NCI-H510A (cell line): ENCODE results near the gene FRYL.

Experiments used
- DNase-seq: peaks from one replicate; lab custom pipeline; 2025; lab: John Stamatoyannopoulos, UW

The FRYL gene

DNA sequence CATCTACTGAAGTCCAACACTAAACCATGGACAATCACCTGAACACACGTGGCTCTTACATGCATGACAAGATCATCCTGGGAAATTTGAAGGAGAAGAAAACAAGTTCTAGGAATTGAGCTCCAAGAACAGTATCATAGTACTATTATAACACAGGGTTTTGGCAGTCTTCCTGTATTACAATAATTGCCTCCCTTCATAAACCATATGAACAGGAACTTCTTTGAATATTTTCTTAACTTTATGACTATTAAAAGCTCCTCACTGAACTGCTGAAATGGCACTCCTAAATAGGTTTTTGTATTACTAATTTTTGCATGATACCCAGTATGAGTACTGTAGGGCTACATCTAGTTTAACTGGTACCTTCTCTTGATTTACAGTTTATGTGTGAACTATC lies 160.0 kb downstream of the FRYL start:
- no peak for DNase-seq

DNA sequence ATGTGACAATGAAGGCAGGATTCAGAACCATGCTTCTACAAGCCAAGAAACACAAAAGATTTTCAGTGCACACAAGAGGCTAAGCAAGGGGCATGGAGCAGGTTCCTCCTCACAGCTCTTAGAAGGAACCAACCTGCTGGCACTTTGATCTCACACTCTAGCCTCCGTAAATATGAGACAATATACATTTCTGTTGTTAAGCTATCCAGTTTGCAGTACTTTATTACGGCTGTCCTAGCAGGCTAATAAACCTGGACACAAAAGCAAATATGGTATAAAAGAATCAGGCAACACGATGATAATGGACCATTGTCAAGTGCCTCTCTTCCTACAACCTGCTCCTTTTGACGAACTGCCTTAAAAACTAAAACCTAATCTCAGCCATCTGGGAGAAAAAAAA lies 175.6 kb downstream of the FRYL start:
- DNase-seq = no peak

DNA sequence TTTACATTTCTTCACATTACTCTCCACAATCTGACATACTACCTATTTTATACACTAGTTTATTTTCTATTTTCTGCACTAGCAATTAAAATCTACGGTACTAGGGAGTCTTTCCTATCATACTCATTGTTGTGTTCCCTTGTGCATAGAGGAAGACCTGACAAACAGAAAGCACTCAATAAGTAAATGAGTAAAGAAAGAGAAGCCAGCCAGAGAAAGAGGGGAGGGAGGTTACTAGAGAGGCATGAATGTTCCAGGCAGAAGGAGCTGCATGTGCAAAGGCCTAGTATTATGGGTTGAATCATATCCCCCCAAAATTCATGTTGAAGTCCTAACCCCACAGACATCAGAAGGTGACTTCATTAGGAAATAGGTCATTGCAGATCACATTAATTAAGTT lies 176.0 kb downstream of the FRYL start:
- DNase-seq = no peak

DNA sequence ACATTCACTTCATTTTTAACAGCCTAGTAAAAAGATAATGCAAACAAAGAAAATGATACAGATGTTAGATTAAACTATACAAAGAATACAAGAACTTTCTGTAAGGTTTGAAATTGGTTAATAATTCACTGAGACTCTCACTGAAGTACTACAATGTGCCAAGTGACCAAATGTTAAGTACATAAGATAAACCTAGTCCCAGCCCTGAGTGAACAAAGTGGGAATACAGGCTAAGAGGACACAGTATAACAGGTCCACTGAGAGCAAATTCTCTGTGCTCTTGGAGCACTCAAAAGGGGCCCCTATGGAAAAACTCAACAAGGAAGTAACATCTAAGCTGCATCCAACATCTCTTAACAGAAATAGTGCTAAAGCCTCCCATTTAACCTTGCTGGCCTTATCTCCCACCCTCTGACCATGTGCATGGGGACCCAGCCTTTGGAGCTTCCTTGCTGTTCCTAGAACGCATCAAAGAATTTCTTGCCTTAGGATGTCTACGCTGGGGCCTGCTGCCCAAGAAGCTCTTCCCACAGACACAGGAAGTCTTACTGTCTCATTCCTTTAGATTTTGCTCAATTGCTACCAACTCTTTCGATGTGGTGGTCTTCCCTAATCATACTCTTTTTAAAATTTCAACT lies 176.6 kb downstream of the FRYL start:
- no peak for DNase-seq

DNA sequence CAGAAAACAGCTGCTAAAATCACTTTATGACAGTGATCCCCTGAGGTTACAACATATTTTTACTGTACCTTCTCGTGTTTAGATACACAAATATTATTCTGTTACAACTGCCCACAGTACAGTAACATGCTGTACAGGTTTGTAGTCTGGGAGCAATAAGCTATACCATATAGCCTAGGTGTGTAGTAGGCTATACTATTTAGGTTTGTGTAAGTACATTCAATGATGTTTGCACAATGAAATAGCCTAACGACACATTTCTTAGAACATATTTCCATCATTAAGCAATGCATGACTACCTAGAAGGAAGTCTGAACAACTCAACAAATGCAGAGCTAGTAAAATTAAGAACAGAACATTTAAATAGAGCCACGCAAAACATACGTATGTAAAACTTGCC lies 177.3 kb downstream of the FRYL start:
- DNase-seq = no peak

DNA sequence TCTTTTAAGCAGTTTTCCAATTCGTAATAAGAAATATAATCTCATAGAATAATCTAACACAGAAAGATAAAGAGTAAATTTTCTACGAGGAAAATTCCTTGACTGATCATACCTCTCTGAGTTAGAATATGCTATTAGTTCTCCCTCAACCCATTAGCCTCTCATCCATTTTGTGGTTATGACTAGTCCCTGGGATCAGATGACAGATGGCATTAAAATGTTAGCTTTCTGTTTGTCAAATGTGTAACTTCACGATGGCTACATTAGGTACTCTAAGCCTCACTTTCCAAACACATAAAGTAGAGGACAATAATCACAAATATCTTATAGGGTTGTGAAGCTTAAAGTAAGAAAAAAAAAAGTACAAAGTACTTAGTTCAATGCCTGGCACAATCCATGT lies 177.9 kb downstream of the FRYL start:
- DNase-seq = no peak

DNA sequence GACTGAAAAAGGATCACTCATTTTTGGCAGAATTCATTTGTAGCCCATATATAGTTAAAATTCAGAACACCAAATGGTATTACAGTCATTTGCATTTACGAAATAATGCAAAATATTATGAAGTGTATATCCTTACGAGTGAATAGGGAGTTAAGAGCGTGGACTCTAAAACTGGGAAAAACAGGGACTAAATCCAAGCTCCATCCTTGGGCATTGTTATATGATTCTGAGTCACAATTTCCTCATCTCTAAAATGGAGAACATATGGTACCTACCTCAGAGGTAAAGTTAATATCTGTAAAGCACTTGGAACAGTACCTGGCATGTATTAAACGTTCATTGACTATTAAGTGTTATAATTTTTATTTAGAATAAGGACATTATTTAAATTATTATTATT lies 183.7 kb downstream of the FRYL start:
- no peak for DNase-seq

DNA sequence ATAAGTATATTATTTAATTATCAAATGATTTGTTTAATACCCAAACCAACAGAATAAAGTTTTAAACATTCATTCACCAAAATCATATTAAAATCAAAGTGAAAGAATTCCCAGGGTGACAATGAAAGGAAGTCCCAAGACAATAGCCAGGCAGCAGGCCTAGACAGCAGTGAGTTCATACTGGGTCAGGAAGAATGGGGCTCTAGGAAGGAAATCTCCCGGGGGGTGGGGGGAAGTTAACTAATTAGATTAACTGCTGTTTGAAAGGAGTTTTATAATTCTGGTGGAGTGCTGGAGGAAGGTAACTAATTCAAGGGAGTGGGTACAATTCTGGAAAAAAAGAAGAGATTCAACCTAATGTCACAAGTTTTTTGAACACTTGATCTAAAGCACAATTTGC lies 185.9 kb downstream of the FRYL start:
- DNase-seq = no peak

DNA sequence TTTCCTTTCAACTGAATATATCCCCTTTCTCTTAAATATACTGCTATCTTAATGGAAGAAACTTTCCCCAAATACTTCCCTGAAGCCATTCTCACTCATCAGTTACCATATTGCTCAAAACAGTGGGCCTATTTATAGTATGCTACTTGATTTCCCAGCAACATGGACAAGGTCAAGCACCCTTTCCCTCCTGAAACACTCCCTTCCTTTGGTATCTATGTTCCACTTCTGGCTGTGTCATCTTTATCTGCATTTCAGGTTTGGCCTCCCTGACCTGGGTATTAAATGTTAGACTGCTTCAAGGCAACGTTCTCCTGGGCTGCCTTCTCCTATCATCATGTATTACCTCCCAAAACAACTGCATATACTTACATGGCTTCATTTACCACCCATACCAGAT lies 188.7 kb downstream of the FRYL start:
- DNase-seq = no peak

DNA sequence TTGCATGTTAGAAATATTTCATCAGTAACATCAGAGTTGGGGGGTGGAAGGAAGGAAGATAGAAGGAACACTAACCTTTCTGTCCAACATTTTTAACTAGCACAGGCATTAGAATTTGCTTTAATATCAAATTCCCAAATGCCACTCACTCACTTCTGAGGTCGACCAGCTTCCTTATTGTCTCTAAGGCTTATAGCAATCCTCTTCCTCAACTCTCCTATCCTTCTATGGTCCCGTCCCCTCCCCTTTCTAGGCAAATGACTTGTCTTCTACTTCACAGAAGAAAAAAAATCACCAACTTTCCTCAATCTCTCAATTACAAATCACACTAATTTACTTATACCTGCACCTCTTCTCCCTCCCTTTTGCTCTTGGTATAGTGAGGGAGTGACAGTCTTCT lies 189.2 kb downstream of the FRYL start:
- no peak for DNase-seq

DNA sequence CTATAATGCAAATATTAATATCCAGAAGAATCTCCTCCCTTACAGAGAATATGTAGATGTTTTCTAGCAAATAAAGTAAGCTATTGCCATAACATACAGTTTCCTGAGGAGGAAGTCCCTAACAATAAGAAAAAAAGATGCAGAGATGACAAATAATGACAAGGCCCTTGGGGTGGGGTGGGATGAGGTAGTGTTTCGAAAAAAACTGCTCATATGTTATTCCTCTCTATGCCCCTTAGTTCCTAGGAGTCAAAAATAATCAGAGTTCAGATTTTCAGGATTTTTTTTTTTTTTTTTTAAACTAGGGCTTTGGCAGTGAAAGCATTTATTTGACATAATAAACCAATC lies 191.0 kb downstream of the FRYL start:
- no peak for DNase-seq

DNA sequence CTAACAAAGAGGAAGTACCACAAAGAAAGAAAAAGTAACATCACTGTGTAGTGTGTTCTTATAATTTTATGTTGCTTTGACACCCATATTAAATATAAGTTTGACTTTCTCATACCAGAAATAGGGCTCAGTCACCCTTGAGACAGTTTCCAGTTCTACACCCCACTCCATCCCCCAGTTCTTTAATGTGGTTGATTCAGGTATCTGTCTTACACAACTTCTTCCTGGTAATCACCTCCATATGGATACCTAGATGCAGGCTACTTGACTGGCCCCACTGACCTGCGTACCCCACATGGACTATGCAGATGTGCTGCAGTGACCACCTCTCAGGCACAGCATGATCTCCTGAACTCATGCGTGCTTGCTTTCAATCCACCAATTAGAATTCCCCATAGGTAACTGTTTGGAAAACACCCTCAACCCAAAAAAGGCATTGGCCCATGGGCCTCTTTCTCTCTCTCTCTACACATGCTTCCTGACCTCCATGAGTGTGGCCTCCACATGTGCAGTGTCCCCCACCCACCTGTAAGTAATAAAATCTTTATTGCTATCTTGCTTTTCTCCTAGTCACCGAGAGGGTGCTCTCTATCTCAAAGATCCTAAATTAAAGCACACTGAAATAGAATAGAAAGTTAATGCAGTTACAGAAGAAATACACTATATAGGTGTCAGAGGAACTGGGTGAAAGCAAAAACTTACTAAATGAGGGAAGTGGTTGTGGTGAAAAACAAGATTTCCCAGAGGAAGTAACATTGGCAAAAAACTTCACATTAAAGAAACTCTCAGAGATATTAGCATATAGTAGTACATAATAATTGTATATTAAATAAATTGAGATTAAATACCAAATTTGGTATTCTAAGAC lies 191.6 kb downstream of the FRYL start:
- no peak for DNase-seq

DNA sequence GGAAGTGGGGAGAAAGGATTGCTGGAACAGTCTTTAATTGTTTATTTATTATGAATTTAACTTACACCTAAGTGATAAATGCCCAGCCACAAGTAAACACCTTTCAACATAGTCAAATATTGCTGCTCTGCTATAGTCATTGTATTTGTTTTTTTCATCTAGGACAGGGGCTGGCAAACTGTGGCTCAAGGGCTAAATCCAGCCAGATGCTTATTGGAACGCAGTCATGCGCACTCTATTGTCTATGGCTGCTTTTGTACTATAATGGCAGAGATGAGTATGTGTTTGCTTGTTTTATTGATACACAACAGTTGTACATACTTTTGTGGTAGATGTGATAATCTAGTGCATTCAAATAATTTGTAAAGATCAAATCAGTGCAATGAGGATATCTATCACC lies 194.7 kb downstream of the FRYL start:
- no peak for DNase-seq

DNA sequence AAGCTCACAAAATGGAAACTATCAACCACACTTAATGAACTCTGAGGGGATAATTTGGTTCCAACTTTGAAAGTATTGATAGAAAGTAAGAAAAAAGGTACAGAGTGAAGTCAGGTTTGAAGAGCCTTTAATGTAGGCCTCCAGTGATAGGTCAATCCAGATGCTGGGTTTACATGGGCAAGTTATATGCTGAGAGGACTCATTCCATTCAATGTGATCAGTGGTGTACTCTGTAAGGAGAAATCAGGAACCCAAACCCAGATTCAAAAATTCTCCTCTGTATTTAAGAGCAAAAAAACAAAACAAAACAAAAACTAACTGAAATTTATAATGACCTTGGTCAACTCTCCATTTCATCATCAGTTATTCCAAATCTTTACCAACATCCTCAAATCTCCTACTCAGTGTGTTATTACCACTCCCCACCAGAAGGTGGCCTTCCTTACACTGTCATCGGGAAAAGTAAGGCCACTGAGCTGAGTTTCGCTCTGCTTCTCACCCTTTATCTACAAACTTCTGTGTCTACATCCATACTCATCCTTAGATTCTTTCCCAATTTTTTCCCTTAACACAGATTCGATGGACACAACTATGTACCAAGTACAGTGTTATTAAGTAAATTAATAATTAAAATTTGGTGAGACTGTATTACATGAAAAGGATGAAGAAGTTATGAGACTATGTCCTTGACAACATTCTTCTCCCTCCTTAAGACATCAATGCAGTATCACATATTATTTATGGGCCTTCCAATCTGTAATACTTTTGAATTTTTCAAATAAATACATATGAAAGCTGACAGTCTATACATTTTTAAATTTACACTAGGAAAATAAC lies 201.7 kb downstream of the FRYL start:
- peak; percentile 1 for DNase-seq

DNA sequence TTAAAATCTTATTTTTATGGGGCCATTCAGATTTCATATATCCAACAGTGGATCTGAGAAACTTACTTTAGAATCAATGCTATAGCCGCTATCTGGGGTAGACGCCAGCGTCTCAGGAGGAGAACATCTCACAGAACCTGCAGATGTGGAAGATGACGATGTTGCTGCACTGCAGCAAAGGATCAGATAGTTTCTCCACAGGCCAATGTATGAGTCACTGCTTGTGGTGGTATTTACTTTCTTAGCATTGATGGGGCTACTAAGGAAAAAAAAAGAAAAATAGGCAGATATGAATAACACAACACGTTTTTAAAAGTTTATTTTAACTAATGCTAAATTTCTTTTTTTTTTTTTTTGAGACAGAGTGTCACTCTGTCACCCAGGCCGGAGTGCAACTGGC lies 204.1 kb downstream of the FRYL start:
- DNase-seq = no peak

DNA sequence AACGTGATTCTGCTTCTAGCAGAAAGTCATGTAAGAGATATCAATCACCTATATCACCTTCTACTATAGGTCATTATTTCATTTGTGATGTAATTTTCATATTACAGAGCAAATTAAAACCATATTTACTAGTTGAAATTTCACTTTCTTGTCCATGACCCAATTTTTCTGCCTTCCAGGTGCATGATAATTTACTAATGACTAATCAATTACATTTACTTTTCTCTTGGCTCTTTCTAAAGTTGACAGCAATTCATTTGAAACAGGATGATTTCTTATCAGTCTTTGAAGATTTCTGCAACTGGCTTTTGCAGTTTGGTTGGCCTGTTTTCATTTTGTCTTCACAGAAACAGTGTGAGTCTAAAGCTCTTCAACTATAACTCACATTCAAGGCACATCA lies 208.6 kb downstream of the FRYL start:
- no peak for DNase-seq

DNA sequence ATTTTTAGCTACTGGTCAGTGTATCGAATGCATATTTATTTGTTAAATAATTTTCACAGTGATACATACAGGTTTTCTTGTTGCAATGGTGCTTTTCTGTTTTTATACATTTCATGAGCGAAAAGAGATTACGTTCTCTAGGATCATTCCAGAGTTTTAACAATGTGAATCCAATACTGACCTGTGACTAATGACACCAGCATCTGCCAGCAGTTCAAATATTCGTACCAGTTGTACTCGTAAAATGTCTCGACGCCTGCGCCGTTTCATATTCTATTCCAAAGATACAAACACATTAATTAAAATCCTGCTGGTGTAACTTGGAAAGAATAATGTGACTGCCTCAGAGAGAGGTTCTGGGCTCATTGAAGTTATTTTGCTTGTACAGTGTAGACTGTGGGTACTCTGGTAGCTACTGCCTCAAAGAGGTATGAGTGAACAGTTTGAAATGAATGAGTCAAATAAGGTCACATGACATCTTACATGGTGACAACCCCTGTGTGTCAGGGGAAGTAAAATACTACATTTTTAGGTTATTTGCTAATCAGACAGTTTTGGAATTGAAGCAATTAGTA lies 209.3 kb downstream of the FRYL start:
- no peak for DNase-seq

DNA sequence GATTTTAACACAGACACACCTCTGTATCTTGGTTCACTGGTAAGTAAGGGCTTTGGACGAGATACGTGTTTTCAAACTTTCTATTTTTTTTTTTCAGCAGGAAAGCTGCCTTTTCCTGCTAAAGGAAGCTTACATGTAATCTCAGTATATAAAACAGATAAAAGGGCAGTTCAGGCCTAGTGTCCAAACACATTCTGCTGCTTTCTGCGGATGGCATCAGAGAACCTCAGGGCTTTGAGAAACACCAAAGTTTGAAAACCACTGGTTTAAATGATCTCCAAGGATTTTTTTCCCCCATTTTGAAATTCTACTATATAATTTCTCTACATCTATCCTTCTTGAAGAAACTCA lies 214.1 kb downstream of the FRYL start:
- DNase-seq = no peak

DNA sequence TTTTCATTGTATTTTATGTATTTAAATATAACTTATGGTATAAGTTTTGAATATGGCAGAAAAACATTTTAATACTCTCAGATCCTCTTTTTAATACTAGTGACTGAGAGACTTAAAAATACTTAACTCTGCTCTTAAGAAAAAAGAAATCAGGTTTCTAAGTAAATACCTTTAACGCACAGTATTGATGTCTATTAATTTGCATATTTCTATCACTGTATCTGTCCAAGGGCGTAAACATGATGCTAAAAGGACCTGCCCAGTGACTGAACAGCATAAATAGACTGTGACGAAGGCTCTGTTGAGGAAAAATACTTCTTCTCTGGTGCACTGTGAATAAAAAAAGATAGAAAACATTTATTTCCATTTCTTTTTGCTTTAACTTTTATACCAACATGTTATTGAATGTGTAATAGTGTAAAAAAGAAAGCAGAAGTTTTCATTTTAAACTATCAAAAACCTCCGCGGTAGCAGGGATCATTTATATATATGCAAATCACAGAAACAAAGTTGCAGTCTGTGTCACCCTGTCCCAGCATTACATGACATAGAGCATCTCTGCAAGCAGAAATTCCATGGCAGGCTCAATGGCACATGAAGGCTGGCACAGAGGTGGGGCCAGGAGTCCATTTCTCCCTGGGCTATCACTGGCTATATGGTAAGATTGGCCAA lies 214.6 kb downstream of the FRYL start:
- no peak for DNase-seq

DNA sequence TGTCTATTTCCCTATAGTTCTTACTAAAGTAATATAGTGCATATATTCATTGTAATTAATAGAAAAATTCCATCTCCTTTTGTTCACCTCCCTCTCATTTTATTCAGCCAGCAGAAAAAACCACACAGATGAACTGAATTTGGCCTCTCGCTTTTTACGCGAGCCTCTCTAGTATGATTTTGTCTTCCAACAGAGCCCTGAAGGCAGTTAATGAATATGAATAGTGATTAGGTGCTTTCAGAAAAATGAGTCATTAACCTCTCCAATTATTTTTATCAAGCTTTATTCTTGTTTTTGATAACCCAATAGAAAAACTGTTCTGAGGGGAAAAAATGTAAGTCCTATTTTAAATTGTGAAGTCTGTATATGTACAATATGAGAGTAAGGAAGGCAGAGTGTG lies 215.9 kb downstream of the FRYL start:
- DNase-seq = no peak

DNA sequence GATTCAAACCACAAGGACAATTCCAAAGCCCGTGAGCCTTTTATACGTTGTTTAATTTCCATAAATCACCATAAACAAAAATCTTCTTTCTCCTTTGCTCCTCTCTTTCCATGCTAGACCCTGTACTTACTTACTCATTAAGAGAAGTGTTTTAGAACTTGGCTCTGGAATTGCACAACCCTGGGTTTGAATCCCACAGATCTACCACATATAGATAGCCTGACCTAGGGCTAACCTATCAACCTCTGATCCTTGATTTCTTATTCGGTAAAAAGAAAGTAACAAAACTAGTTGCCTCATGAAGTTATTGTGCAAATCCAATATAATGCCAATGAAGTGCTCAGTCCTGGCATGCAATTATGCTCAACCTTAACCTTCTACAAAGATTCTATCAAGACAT lies 221.3 kb downstream of the FRYL start:
- no peak for DNase-seq

DNA sequence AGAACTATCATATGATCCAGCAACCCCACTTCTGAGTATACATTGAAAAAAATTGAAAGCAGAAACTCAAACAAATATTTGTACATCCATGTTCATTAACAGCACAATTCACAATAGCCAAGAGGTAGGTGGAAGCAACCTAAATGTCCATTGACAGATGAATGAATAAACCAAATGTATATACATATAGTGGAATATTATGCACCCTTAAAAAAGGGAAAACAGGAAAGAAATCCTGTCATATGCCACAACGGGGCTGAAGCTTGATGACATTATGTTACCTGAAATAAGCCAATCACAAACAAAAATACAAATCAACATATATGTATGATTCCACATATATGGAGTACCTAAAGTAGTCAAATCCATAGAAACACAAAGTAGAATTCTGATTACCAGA lies 222.1 kb downstream of the FRYL start:
- no peak for DNase-seq
